GM12875 (cell line): ENCODE measurements around the gene ESRP2.

ENCODE experiments used
- H3K4me3 ChIP-seq: one replicate; pipeline ENCODE4 v1.5.1; 2011; ENCODE audit warnings: low read depth, low read length, control low read depth
- TF ChIP-seq, protein P1 (sequence below): IDR thresholded peaks from 2 replicates; pipeline ENCODE4 v1.5.1; 2011; ENCODE audit warnings: low read depth, mild to moderate bottlenecking, control low read depth, inconsistent platforms, low read length, moderate library complexity, borderline replicate concordance; ENCODE audit not compliant: insufficient read depth

Gene ESRP2

DNA sequence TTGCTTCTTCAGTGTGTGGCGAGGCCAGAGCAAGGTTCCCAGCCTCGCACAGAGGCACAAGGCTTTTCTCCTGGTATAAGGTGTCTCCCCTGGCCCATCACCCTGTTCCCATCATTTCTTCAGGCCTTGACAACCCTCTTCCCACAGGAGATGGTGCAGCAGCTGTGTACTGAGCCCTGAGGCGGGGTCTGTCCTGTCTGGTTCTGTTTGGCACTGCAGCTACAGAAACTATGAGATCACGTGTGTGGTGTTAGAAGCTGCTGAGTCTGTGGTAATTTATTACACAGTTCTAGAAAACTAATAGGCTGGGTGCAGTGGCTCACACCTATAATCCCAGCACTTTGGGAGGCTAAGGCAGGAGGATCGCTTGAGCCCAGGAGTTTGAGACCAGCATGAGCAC lies 16.5 kb upstream of the ESRP2 start:
- TF ChIP-seq, protein P1, sequence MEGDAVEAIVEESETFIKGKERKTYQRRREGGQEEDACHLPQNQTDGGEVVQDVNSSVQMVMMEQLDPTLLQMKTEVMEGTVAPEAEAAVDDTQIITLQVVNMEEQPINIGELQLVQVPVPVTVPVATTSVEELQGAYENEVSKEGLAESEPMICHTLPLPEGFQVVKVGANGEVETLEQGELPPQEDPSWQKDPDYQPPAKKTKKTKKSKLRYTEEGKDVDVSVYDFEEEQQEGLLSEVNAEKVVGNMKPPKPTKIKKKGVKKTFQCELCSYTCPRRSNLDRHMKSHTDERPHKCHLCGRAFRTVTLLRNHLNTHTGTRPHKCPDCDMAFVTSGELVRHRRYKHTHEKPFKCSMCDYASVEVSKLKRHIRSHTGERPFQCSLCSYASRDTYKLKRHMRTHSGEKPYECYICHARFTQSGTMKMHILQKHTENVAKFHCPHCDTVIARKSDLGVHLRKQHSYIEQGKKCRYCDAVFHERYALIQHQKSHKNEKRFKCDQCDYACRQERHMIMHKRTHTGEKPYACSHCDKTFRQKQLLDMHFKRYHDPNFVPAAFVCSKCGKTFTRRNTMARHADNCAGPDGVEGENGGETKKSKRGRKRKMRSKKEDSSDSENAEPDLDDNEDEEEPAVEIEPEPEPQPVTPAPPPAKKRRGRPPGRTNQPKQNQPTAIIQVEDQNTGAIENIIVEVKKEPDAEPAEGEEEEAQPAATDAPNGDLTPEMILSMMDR, result no peak
- no peak overlapping the region for H3K4me3 ChIP-seq

DNA sequence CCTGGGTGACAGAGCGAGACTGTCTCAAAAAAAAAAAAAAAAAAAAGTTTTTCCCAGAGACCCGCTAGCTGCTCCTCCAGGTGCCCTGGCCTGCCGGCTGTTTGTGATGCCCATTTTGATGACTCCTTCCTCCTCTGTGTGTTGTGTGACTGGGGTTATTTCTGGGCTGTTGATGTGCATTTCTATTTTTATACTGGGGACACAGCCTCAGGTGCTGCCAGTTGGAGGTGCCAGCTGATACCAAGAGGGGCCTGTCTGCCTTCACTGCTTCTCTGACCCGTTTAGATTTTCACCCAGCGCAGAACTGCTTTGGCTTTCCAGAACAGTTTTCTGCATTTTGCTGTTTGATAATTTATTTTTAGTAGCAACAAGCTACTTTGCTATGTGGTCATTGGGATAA lies 15.9 kb upstream of the ESRP2 start:
- TF ChIP-seq, protein P1, result no peak
- H3K4me3 ChIP-seq, result no peak overlapping the region

DNA sequence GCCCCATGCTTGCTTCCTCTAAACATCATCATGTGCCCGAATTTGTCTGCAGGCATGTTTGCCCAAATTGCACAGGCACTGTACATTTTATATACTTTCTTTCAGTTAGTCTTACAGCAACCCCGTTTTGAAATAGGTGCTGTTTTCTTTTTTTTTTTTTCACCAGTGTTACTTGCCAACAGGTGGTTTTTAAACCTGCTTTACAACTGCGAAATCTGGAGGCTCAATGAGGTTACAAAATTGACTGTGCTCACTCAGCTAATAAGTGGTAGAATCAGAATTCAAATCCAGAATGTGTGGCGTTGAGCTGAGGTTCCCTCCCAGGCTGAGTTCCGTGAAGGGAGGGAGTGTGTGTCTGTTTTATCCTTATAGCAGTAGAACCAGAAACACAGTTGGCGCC lies 15.0 kb upstream of the ESRP2 start:
- TF ChIP-seq, protein P1, result no peak
- H3K4me3 ChIP-seq, result no peak overlapping the region

DNA sequence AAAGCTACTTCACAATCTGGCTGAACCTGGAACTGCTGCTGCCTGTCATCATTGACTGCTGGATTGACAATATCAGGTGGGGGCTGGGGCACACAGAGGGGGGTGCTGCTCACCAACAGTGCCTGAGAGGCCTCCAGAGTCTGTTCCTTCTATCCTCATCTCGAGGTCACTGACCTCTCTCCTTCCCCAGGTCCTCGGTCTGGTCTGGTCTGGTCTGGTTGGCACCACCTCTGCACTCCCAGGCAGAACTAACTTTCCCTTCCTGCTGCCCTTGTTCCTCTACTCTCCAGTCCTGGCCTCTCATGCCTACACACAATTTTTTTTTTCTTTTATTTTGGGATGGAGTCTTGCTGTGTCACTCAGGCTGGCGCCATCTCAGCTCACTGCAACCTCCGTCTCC lies 13.4 kb upstream of the ESRP2 start:
- no peak overlapping the region for H3K4me3 ChIP-seq
- TF ChIP-seq, protein P1, result no peak

DNA sequence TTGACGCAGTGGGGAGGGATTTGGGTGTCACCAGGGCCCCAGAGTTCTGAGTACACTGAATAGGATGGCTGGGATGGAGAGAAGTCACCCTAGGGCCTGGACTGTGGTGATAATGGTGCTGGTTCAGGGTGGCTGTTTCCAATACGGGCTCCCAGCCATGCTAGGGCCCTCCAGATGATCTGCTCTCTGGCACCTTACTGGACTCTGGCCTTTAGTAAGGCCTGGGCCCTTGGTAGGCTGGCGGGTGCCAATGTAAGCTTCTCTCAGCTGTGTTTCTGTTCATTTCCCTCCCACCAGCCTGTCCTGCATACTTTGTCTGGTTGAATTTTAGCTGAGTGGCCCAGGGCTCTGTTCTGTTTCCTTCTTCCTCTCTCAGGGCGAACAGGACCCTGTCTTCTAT lies 12.0 kb upstream of the ESRP2 start:
- H3K4me3 ChIP-seq, result no peak overlapping the region
- TF ChIP-seq, protein P1, result no peak

DNA sequence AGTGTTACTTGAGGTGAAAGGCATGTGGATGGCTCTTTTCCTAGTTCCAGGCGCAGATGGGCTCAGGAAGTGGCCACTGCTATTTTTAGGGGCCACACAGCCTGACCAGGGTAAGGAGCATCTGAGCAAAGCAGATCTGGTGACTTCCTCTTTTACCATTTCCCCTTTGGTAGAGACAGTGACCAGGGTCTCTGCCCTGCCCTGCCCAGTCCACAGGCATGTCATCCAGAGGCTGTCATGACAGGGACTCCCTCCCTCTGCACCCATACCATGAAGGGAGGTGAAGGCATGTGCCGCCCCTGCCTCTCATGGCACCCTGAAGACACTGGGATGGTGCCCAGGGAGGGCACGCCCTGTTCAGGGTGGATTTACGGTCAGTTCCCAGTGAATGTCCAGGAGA lies 11.5 kb upstream of the ESRP2 start:
- TF ChIP-seq, protein P1, result no peak
- no peak overlapping the region for H3K4me3 ChIP-seq

DNA sequence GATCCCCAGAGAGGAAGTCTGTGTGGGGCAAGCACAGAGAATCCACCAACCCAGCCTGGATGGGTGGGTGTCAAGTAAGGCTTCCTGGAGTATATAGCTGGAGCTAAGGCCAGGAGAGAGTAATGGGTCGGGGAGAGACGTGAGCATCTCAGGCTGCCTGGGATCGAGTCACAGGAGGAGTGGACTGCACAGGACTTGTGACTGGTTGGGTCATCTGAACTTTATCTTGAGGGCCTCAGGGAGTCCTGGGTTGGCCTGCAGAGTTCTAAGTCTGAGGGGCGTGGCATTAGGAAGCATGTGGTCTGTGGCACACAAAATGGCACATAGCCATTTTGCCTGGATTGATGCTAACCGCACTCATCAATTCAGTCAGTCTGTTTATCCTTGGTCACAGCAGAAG lies 10.7 kb upstream of the ESRP2 start:
- H3K4me3 ChIP-seq, result no peak overlapping the region
- TF ChIP-seq, protein P1, result no peak
